Measurements from ENCODE around the gene NOD2.

- TF ChIP-seq, protein P1, sequence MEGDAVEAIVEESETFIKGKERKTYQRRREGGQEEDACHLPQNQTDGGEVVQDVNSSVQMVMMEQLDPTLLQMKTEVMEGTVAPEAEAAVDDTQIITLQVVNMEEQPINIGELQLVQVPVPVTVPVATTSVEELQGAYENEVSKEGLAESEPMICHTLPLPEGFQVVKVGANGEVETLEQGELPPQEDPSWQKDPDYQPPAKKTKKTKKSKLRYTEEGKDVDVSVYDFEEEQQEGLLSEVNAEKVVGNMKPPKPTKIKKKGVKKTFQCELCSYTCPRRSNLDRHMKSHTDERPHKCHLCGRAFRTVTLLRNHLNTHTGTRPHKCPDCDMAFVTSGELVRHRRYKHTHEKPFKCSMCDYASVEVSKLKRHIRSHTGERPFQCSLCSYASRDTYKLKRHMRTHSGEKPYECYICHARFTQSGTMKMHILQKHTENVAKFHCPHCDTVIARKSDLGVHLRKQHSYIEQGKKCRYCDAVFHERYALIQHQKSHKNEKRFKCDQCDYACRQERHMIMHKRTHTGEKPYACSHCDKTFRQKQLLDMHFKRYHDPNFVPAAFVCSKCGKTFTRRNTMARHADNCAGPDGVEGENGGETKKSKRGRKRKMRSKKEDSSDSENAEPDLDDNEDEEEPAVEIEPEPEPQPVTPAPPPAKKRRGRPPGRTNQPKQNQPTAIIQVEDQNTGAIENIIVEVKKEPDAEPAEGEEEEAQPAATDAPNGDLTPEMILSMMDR (IDR thresholded peaks at IDR 0.05), result no peak
- TF ChIP-seq POLR2AphosphoS5 (IDR thresholded peaks at IDR 0.05), result no peak
- no peak for TF ChIP-seq POLR2A (IDR thresholded peaks at IDR 0.05)
Measured at GRCh38 chr16:50667497-50668367, 25.7 kb upstream of the NOD2 start.

All from suprapubic skin (tissue), 4 donors.